ENCODE data around the gene CCDC152. TPM values are rescaled to one million over a fixed set of nuclear protein-coding genes. Genes with fewer than 3 reads are reported as not detected.
"Not testable (repeated sequence)": the region's sequence is repeated elsewhere in the genome, so short reads cannot be mapped to it uniquely, and the experiment has no call there.

CCDC152 gene
- total and polyA plus RNA-seq, 7 experiments from 2014 or later, result 0.70 to 6.1 (median 3.0) TPM

DNA sequence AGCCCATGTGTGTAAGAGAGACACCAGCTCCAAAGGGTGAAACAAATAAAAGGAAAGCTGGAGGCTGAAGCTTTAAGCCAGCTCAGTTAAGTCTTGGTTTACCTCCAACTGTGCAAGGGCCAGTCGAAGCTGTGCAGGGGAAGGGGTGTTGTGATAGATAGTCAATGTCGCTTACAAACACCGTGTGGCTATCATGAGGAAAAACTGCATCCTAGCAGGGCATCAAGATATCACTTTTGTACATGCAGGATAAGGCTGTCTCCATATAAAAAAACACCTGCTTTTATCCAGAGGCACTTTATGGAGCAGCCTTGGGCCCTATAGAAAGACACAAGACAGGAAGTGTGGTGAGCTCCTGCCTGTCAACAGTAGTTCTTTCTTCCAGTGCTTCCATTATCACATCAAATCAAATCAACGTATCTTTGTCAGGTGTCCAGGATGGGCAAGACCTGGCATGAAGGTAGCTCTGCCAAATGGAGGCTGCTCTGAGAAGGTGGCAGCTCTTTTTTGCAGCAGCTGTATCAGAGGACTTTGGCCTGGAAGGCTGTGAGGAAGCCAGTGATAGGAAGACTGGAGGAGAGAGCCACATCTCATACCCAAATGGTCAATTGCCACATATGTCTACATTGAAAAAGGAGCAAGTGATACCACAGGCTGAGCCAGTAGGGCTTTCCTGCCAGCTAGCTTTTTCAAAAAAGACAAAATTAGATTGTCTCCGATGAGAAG is 84.4 kb downstream of the CCDC152 start:
- DNase-seq (no peak), ATAC-seq (no peak)
- intact Hi-C loops (cut with micrococcal nuclease), result no loop called here
- Mint-ChIP-seq H3K27me3 (peaks cover 2 to 9% (median 4%) of the 10 kb centered on the region in 5 donors), H3K27ac (no peak overlapping the region), H3K4me1 (peaks cover 0 to 3% (median 0%) of the 10 kb centered on the region in 7 donors), H3K4me3 (no peak overlapping the region), H3K9me3 (peaks cover 0 to 9% (median 0%) of the 10 kb centered on the region in 11 donors), H3K36me3 (no peaks in the 10 kb centered on the region)
- Histone ChIP-seq H3K36me3 (ENCODE audit: control insufficient read depth in 2 of 3, insufficient read depth in 3 of 3, low read length in 3 of 3) (no peaks in the 10 kb centered on the region), H3K27ac (ENCODE audit: low read depth, low read length) (no peak overlapping the region), H3K9me3 (ENCODE audit: control insufficient read depth in 2 of 3, low read length in 3 of 3) (no peaks in the 10 kb centered on the region), H3K4me3 (ENCODE audit: low read length) (no peak overlapping the region), H3K27me3 (ENCODE audit: control insufficient read depth in 2 of 2, insufficient read depth in 2 of 2, low read length in 2 of 2) (no peaks in the 10 kb centered on the region), H3K4me1 (ENCODE audit: control insufficient read depth in 2 of 2, insufficient read depth in 2 of 2, low read length in 2 of 2) (no peaks in the 10 kb centered on the region)
- ChIA-PET POLR2A (no interaction called here), CTCF (no interaction called here)

DNA sequence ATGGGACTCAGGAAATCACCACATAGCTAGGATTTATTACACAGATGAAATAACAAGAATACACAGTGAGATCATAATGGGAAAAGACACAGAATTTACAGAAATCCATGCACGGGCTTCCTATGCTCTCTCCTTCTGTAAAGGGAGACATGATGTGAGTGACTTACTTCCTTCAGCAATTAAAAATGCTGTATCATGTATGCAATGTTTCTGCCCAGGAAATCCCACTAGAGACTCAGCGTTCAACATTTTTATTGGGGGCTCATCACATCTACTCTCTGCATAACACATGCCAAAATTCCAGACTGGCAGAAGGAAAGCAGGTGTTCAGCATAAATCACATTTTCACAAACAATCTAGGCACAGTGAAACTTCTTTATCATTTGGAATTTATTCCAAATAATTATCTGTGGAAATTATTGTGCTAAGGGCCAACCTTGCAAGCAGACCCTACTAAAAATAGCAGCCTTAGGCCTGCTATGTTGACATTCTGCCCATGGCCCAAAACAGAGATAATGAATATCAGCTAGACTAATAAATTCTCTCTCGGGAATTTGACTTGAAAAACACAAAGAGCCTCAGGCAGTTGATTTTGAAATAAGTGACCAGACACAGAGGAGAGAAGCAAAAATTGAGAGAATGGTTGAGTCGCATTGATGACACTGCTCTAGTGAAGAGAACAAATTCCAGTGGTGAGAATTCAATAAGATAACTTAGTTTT is 86.5 kb downstream of the CCDC152 start:
- POLR2A ChIA-PET, result no interaction called here
- CTCF ChIA-PET, result no interaction called here
- H3K27ac Mint-ChIP-seq, result no peak overlapping the region
- H3K4me1 Mint-ChIP-seq, result peaks cover 0 to 1% (median 0%) of the 10 kb centered on the region in 7 donors
- H3K36me3 Mint-ChIP-seq, result no peaks in the 10 kb centered on the region
- Histone ChIP-seq H3K27ac (ENCODE audit: low read depth, low read length) (no peak overlapping the region), H3K9me3 (ENCODE audit: control insufficient read depth in 2 of 3, low read length in 3 of 3) (no peaks in the 10 kb centered on the region), H3K36me3 (ENCODE audit: control insufficient read depth in 2 of 3, insufficient read depth in 3 of 3, low read length in 3 of 3) (no peaks in the 10 kb centered on the region), H3K4me1 (ENCODE audit: control insufficient read depth in 2 of 2, insufficient read depth in 2 of 2, low read length in 2 of 2) (no peaks in the 10 kb centered on the region), H3K27me3 (ENCODE audit: control insufficient read depth in 2 of 2, insufficient read depth in 2 of 2, low read length in 2 of 2) (no peaks in the 10 kb centered on the region), H3K4me3 (ENCODE audit: low read length) (no peak overlapping the region)
- H3K9me3 Mint-ChIP-seq, result peaks cover 0 to 11% (median 0%) of the 10 kb centered on the region in 11 donors
- no peak for ATAC-seq
- DNase-seq, result no peak
- H3K4me3 Mint-ChIP-seq, result no peak overlapping the region
- intact Hi-C loops (cut with micrococcal nuclease), result no loop called here
- H3K27me3 Mint-ChIP-seq, result peaks cover 5 to 15% (median 9%) of the 10 kb centered on the region in 5 donors

DNA sequence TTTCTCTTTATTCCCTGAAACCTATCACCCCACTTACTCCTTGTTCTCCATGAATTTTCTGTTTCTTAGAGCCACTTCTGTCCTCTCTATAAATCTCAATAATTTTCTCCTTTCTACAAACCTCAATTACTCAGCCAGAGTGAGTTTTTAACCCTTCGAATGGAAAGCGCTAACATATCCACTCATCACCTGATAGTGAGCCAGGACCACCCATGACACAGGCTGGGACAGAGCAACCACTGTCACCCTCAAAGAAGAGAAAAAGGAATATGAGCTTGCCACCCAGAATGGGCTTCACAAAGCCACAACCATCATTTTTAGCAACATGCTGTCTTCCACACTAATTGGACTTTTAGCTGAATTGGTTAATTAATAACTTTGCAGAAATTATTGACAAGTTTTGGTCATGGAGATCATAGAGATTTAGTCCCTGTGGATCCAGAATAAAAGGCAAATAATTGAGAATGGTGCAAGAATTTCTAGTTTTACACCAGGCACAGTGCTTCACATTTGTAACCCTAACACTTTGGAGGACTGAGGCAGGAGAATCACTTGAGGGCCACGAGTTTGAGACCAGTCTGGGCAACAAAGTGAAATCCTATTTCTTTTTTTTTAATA is 87.2 kb downstream of the CCDC152 start:
- POLR2A ChIA-PET, result no interaction called here
- intact Hi-C loops (cut with micrococcal nuclease), result no loop called here
- H3K4me3 ChIP-seq (ENCODE audit: low read length), result no peak overlapping the region
- no peaks in the 10 kb centered on the region for H3K27me3 ChIP-seq (ENCODE audit: control insufficient read depth in 2 of 2, insufficient read depth in 2 of 2, low read length in 2 of 2)
- Mint-ChIP-seq H3K4me1 (no peaks in the 10 kb centered on the region), H3K27me3 (peaks cover 5 to 17% (median 8%) of the 10 kb centered on the region in 5 donors), H3K4me3 (no peak overlapping the region), H3K36me3 (no peaks in the 10 kb centered on the region), H3K27ac (no peak overlapping the region), H3K9me3 (peaks cover 0 to 11% (median 0%) of the 10 kb centered on the region in 11 donors)
- no peaks in the 10 kb centered on the region for H3K4me1 ChIP-seq (ENCODE audit: control insufficient read depth in 2 of 2, insufficient read depth in 2 of 2, low read length in 2 of 2)
- H3K9me3 ChIP-seq (ENCODE audit: control insufficient read depth in 2 of 3, low read length in 3 of 3), result no peaks in the 10 kb centered on the region
- no peak overlapping the region for H3K27ac ChIP-seq (ENCODE audit: low read depth, low read length)
- H3K36me3 ChIP-seq (ENCODE audit: control insufficient read depth in 2 of 3, insufficient read depth in 3 of 3, low read length in 3 of 3), result no peaks in the 10 kb centered on the region
- no peak for DNase-seq
- ATAC-seq, result no peak
- CTCF ChIA-PET, result no interaction called here

DNA sequence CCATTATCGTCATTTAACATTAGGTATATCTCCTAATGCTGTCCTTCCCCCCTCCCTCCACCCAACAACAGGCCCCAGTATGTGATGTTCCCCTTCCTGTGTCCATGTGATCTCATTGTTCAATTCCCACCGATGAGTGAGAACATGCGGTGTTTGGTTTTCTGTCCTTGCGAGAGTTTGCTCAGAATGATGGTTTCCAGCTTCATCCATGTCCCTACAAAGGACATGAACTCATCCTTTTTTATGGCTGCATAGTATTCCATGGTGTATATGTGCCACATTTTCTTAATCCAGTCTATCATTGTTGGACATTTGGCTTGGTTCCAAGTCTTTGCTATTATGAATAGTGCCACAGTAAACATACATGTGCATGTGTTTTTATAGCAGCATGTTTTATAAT is 87.8 kb downstream of the CCDC152 start:
- Mint-ChIP-seq H3K27me3 (peaks cover 5 to 17% (median 12%) of the 10 kb centered on the region in 5 donors), H3K9me3 (peaks cover 0 to 11% (median 0%) of the 10 kb centered on the region in 11 donors)
- H3K36me3 ChIP-seq (ENCODE audit: control insufficient read depth in 2 of 3, insufficient read depth in 3 of 3, low read length in 3 of 3); H3K4me1 ChIP-seq (ENCODE audit: control insufficient read depth in 2 of 2, insufficient read depth in 2 of 2, low read length in 2 of 2); H3K4me3 Mint-ChIP-seq; H3K9me3 ChIP-seq (ENCODE audit: control insufficient read depth in 2 of 3, low read length in 3 of 3); CTCF ChIA-PET; POLR2A ChIA-PET; H3K4me3 ChIP-seq (ENCODE audit: low read length); ATAC-seq; H3K27me3 ChIP-seq (ENCODE audit: control insufficient read depth in 2 of 2, insufficient read depth in 2 of 2, low read length in 2 of 2); H3K36me3 Mint-ChIP-seq; intact Hi-C loops (cut with micrococcal nuclease); H3K4me1 Mint-ChIP-seq; DNase-seq; H3K27ac ChIP-seq (ENCODE audit: low read depth, low read length); H3K27ac Mint-ChIP-seq: not testable (repeated sequence)

DNA sequence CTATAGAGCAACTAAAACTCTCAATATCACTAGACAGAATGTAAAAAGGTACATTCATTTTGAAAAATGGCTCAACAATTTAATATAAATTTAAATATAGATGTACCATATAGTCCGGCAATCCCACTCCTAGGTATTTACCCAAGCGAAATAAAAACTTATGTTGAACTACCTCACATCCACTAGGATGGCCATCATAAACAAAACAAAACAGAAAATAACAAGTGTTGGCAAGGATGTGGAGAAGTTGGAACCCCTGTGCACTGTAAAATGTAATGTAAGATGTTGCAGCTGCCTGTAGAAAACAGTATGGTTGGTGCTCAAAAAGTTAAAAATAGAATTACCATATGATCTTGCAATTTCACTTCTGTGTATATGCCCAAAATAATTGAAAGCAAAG is 91.9 kb downstream of the CCDC152 start:
- no peaks in the 10 kb centered on the region for H3K9me3 ChIP-seq (ENCODE audit: control insufficient read depth in 2 of 3, low read length in 3 of 3)
- POLR2A ChIA-PET, result no interaction called here
- no peaks in the 10 kb centered on the region for H3K36me3 ChIP-seq (ENCODE audit: control insufficient read depth in 2 of 3, insufficient read depth in 3 of 3, low read length in 3 of 3)
- Mint-ChIP-seq H3K4me1 (no peaks in the 10 kb centered on the region), H3K4me3 (no peak overlapping the region), H3K9me3 (peaks cover 0 to 11% (median 0%) of the 10 kb centered on the region in 11 donors), H3K36me3 (no peaks in the 10 kb centered on the region), H3K27me3 (peaks cover 5 to 19% (median 7%) of the 10 kb centered on the region in 5 donors), H3K27ac (no peak overlapping the region)
- CTCF ChIA-PET, result no interaction called here
- H3K4me3 ChIP-seq (ENCODE audit: low read length), result no peak overlapping the region
- DNase-seq (no peak), ATAC-seq (no peak)
- no peaks in the 10 kb centered on the region for H3K4me1 ChIP-seq (ENCODE audit: control insufficient read depth in 2 of 2, insufficient read depth in 2 of 2, low read length in 2 of 2)
- no peaks in the 10 kb centered on the region for H3K27me3 ChIP-seq (ENCODE audit: control insufficient read depth in 2 of 2, insufficient read depth in 2 of 2, low read length in 2 of 2)
- intact Hi-C loops (cut with micrococcal nuclease), result no loop called here
- no peak overlapping the region for H3K27ac ChIP-seq (ENCODE audit: low read depth, low read length)

DNA sequence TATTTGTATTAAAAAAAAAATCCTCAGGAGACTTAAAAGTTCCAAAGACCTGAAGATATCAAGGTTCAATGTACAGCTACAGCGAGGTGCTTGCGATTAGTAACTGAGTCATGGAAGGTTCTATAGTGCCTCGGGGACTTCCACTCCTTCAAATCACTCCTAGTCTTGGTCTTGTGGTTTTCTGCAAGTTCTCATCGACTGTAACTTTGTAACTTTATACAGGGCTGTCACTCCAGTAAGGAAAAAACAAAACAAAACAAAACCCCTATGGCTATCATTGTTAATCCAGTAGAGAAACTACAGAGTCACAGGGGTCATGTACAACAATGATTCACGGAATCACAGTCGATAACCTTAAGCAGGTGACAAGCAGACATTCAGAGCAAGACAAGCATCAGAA is 94.9 kb downstream of the CCDC152 start:
- ChIA-PET CTCF (no interaction called here), POLR2A (no interaction called here)
- H3K4me1 ChIP-seq (ENCODE audit: control insufficient read depth in 2 of 2, insufficient read depth in 2 of 2, low read length in 2 of 2), result no peaks in the 10 kb centered on the region
- no peaks in the 10 kb centered on the region for H3K9me3 ChIP-seq (ENCODE audit: control insufficient read depth in 2 of 3, low read length in 3 of 3)
- intact Hi-C loops (cut with micrococcal nuclease), result no loop called here
- H3K4me3 Mint-ChIP-seq, result no peak overlapping the region
- H3K4me3 ChIP-seq (ENCODE audit: low read length), result no peak overlapping the region
- no peak overlapping the region for H3K27ac Mint-ChIP-seq
- no peaks in the 10 kb centered on the region for H3K36me3 Mint-ChIP-seq
- ATAC-seq (no peak), DNase-seq (no peak)
- no peaks in the 10 kb centered on the region for H3K4me1 Mint-ChIP-seq
- no peak overlapping the region for H3K27ac ChIP-seq (ENCODE audit: low read depth, low read length)
- H3K9me3 Mint-ChIP-seq, result no peaks in the 10 kb centered on the region
- no peaks in the 10 kb centered on the region for H3K36me3 ChIP-seq (ENCODE audit: control insufficient read depth in 2 of 3, insufficient read depth in 3 of 3, low read length in 3 of 3)
- peaks cover 0 to 12% (median 9%) of the 10 kb centered on the region in 5 donors for H3K27me3 Mint-ChIP-seq
- no peaks in the 10 kb centered on the region for H3K27me3 ChIP-seq (ENCODE audit: control insufficient read depth in 2 of 2, insufficient read depth in 2 of 2, low read length in 2 of 2)
